Sigmoid colon (tissue), 4 donors: ENCODE results near the gene FAM200A.

ENCODE experiments used
- CTCF ChIP-seq, 4 experiments: fragments of 450-650 bp in 3 of 4; fragments of 200-600 bp in 1 of 4; IDR thresholded peaks; one replicate each; pipeline ENCODE4 v1.5.1; 2016 to 2019; ENCODE audit warnings: antibody characterized with exemption in 4 of 4, mild to moderate bottlenecking in 3 of 4, moderate library complexity in 2 of 4
- EP300 ChIP-seq, 4 donors: sonication (generic); formaldehyde crosslinking; IDR thresholded peaks; one replicate each; pipeline ENCODE4 v1.6.1; 2017; ENCODE audit warnings: antibody characterized with exemption in 4 of 4
- POLR2A ChIP-seq, 2 donors: fragments of 450-650 bp; IDR thresholded peaks; one replicate each; pipeline ENCODE4 v1.6.1; 2016; ENCODE audit warnings: antibody characterized with exemption in 2 of 2, mild to moderate bottlenecking in 2 of 2, moderate library complexity in 2 of 2

- no peak for TF ChIP-seq EP300 (IDR thresholded peaks at IDR 0.05)
- TF ChIP-seq CTCF (IDR thresholded peaks at IDR 0.05): no peak
- no peak for TF ChIP-seq POLR2A (IDR thresholded peaks at IDR 0.05)
Observed at GRCh38 chr7:99599836-99600235, 47.9 kb upstream of the FAM200A start.
